ENCODE results near the gene UBAP2.
A peak's percentile ranks its signal among the peaks of the same experiment; 100 is the strongest.
"Not testable (repeated sequence)": the region's sequence is repeated elsewhere in the genome, so short reads cannot be mapped to it uniquely, and the experiment has no call there.

The UBAP2 gene

GRCh38 chr9:34049630-34050384 is 1.1 kb upstream of the UBAP2 start:
- no peak for DNase-seq (ENCODE audit: low spot score)

GRCh38 chr9:34047864-34048726 is 592 bp downstream of the UBAP2 start:
- DNase-seq (ENCODE audit: low spot score), result peak; percentile 64

- DNase-seq (ENCODE audit: low spot score), result peak; percentile 48
Measured at GRCh38 chr9:34046784-34047379, 1.8 kb downstream of the UBAP2 start.

GRCh38 chr9:34045903-34046302 is 2.8 kb downstream of the UBAP2 start:
- no peak for DNase-seq (ENCODE audit: low spot score)

GRCh38 chr9:34042074-34042473 is 6.6 kb downstream of the UBAP2 start:
- DNase-seq (ENCODE audit: low spot score), result not testable (repeated sequence)

- DNase-seq (ENCODE audit: low spot score), result not testable (repeated sequence)
Measured at GRCh38 chr9:34038851-34039250, 9.8 kb downstream of the UBAP2 start.

GRCh38 chr9:34037626-34038025 is 11.1 kb downstream of the UBAP2 start:
- no peak for DNase-seq (ENCODE audit: low spot score)

GRCh38 chr9:34036625-34037024 is 12.1 kb downstream of the UBAP2 start:
- DNase-seq (ENCODE audit: low spot score), result no peak

GRCh38 chr9:34035656-34036055 is 13.0 kb downstream of the UBAP2 start:
- DNase-seq (ENCODE audit: low spot score), result peak; percentile 39

GRCh38 chr9:34034698-34035065 is 14.0 kb downstream of the UBAP2 start:
- DNase-seq (ENCODE audit: low spot score), result no peak

- DNase-seq (ENCODE audit: low spot score), result no peak
Measured at GRCh38 chr9:34032631-34033030, 16.1 kb downstream of the UBAP2 start.

- no peak for DNase-seq (ENCODE audit: low spot score)
Measured at GRCh38 chr9:34027845-34028574, 20.7 kb downstream of the UBAP2 start.

- DNase-seq (ENCODE audit: low spot score), result no peak
Measured at GRCh38 chr9:34025811-34026210, 22.9 kb downstream of the UBAP2 start.

GRCh38 chr9:34025062-34025461 is 23.6 kb downstream of the UBAP2 start:
- no peak for DNase-seq (ENCODE audit: low spot score)

GRCh38 chr9:34024476-34024875 is 24.2 kb downstream of the UBAP2 start:
- DNase-seq (ENCODE audit: low spot score), result not testable (repeated sequence)

- DNase-seq (ENCODE audit: low spot score), result no peak
Measured at GRCh38 chr9:34016149-34016548, 32.5 kb downstream of the UBAP2 start.

GRCh38 chr9:34010979-34011378 is 37.7 kb downstream of the UBAP2 start:
- no peak for DNase-seq (ENCODE audit: low spot score)

- no peak for DNase-seq (ENCODE audit: low spot score)
Measured at GRCh38 chr9:34001951-34002350, 46.7 kb downstream of the UBAP2 start.

GRCh38 chr9:34001298-34001697 is 47.4 kb downstream of the UBAP2 start:
- DNase-seq (ENCODE audit: low spot score), result no peak

GRCh38 chr9:33995449-33995848 is 53.2 kb downstream of the UBAP2 start:
- DNase-seq (ENCODE audit: low spot score), result no peak

- no peak for DNase-seq (ENCODE audit: low spot score)
Measured at GRCh38 chr9:33993104-33993503, 55.6 kb downstream of the UBAP2 start.

- no peak for DNase-seq (ENCODE audit: low spot score)
Measured at GRCh38 chr9:33992632-33993031, 56.1 kb downstream of the UBAP2 start.

All from kidney tubule cell (primary cell).